ENCODE measurements around the gene LAMB1. TPM values are rescaled to one million over a fixed set of nuclear protein-coding genes. Genes with fewer than 3 reads are reported as not detected.

The LAMB1 gene
- total and polyA plus RNA-seq, 2 donors from 2014 or later: 140 to 312 TPM

DNA sequence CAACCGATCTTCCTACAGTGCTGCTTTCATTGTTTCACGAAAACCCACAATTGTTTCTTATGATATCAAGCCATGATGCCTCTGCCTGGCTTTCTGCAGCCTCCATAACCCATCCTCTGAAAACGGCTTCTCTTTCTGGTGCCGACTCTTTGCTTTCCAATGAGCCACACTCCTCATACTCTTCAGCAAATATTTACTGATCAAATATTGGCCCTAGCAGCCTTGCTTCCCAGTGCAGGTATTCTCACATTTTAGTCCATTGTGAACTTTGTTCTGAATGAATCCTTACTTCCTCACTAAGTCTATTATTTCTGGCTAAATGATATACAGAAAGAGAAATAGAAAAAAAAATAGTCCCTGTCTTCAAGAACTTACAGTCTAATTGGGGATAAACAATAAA lies 35.5 kb downstream of the LAMB1 start:
- Histone ChIP-seq H3K9me3 (ENCODE audit: control insufficient read depth in 2 of 3, insufficient read depth in 1 of 3, low read length in 3 of 3) (no peaks in the 10 kb centered on the region), H3K4me1 (ENCODE audit: control insufficient read depth in 2 of 3, insufficient read depth in 2 of 3, low read depth in 1 of 3, low read length in 3 of 3) (no peaks in the 10 kb centered on the region), H3K9ac (ENCODE audit: low read length in 3 of 3) (no peak overlapping the region), H3K36me3 (ENCODE audit: control insufficient read depth in 2 of 3, insufficient read depth in 3 of 3, low read length in 3 of 3) (peaks cover 6 to 56% (median 29%) of the 10 kb centered on the region in 3 donors), H3K27ac (ENCODE audit: low read depth in 2 of 2, low read length in 2 of 2) (no peak overlapping the region), H3K27me3 (ENCODE audit: control insufficient read depth, insufficient read depth, low read length) (no peaks in the 10 kb centered on the region), H3K4me3 (ENCODE audit: low read length in 3 of 3) (no peak overlapping the region)
- FAIRE-seq (no peak), DNase-seq (no peak)
- intact Hi-C loops (cut with DNase I): no loop called here
- no peak for TF ChIP-seq CTCF (IDR thresholded peaks at IDR 0.05; ENCODE audit: borderline replicate concordance, extremely low read depth, insufficient read depth)

DNA sequence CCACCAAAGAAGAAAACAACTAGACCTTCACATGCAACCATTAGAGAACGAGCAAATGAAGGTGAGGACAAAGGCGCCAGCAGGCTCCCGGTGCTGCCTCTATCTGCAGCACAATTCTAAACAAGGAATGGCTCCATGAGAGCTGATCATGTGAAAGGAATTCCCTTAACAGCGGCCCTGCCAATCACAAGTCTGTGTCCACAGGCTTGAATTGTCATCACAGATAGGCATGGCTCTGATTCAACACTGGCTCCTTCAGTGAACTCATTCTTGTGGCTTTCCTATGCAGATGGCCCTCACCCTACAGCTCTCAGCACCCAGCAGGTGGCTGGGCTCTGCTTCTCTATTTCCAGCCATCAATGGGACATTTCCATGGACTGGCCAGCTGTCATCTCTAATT lies 36.2 kb downstream of the LAMB1 start:
- no peak for TF ChIP-seq CTCF (IDR thresholded peaks at IDR 0.05; ENCODE audit: borderline replicate concordance, extremely low read depth, insufficient read depth)
- no peak for FAIRE-seq
- no peak overlapping the region for H3K27ac ChIP-seq (ENCODE audit: low read depth in 2 of 2, low read length in 2 of 2)
- H3K4me3 ChIP-seq (ENCODE audit: low read length in 3 of 3): no peak overlapping the region
- intact Hi-C loops (cut with DNase I): no loop called here
- H3K36me3 ChIP-seq (ENCODE audit: control insufficient read depth in 2 of 3, insufficient read depth in 3 of 3, low read length in 3 of 3): peaks cover 6 to 55% (median 26%) of the 10 kb centered on the region in 3 donors
- H3K27me3 ChIP-seq (ENCODE audit: control insufficient read depth, insufficient read depth, low read length): no peaks in the 10 kb centered on the region
- no peak overlapping the region for H3K9ac ChIP-seq (ENCODE audit: low read length in 3 of 3)
- no peaks in the 10 kb centered on the region for H3K9me3 ChIP-seq (ENCODE audit: control insufficient read depth in 2 of 3, insufficient read depth in 1 of 3, low read length in 3 of 3)
- H3K4me1 ChIP-seq (ENCODE audit: control insufficient read depth in 2 of 3, insufficient read depth in 2 of 3, low read depth in 1 of 3, low read length in 3 of 3): no peaks in the 10 kb centered on the region
- no peak for DNase-seq

DNA sequence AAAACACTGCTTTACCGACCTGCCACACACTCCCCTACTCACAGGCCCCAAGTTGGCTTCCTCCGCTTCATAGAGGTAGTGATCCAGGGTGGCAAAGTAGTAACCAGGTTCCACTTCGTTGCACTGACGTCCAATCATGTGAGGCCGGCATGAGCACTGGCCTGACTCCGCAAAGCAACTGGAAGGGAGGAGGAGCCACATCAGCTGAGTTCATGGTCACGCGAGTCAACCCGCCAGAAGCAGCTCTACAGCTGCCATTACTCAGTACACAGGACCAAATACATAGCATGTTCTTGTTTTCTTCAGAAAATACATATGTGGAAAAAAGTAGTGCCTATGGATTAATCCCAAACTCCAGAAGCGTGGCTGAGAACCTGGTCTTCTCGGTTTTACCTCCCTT lies 38.5 kb downstream of the LAMB1 start:
- Histone ChIP-seq H3K4me1 (ENCODE audit: control insufficient read depth in 2 of 3, insufficient read depth in 2 of 3, low read depth in 1 of 3, low read length in 3 of 3) (no peaks in the 10 kb centered on the region), H3K4me3 (ENCODE audit: low read length in 3 of 3) (no peak overlapping the region), H3K9me3 (ENCODE audit: control insufficient read depth in 2 of 3, insufficient read depth in 1 of 3, low read length in 3 of 3) (no peaks in the 10 kb centered on the region), H3K27me3 (ENCODE audit: control insufficient read depth, insufficient read depth, low read length) (no peaks in the 10 kb centered on the region), H3K36me3 (ENCODE audit: control insufficient read depth in 2 of 3, insufficient read depth in 3 of 3, low read length in 3 of 3) (peaks cover 4 to 68% (median 42%) of the 10 kb centered on the region in 3 donors), H3K9ac (ENCODE audit: low read length in 3 of 3) (no peak overlapping the region), H3K27ac (ENCODE audit: low read depth in 2 of 2, low read length in 2 of 2) (no peak overlapping the region)
- no peak for DNase-seq
- intact Hi-C loops (cut with DNase I): no loop called here
- no peak for FAIRE-seq
- no peak for TF ChIP-seq CTCF (IDR thresholded peaks at IDR 0.05; ENCODE audit: borderline replicate concordance, extremely low read depth, insufficient read depth)

- Histone ChIP-seq H3K4me1 (ENCODE audit: control insufficient read depth in 2 of 3, insufficient read depth in 2 of 3, low read depth in 1 of 3, low read length in 3 of 3) (no peaks in the 10 kb centered on the region), H3K36me3 (ENCODE audit: control insufficient read depth in 2 of 3, insufficient read depth in 3 of 3, low read length in 3 of 3) (peaks cover 10 to 73% (median 44%) of the 10 kb centered on the region in 3 donors), H3K9me3 (ENCODE audit: control insufficient read depth in 2 of 3, insufficient read depth in 1 of 3, low read length in 3 of 3) (no peaks in the 10 kb centered on the region), H3K27ac (ENCODE audit: low read depth in 2 of 2, low read length in 2 of 2) (no peak overlapping the region), H3K9ac (ENCODE audit: low read length in 3 of 3) (no peak overlapping the region), H3K4me3 (ENCODE audit: low read length in 3 of 3) (no peak overlapping the region), H3K27me3 (ENCODE audit: control insufficient read depth, insufficient read depth, low read length) (no peaks in the 10 kb centered on the region)
- TF ChIP-seq CTCF (IDR thresholded peaks at IDR 0.05; ENCODE audit: borderline replicate concordance, extremely low read depth, insufficient read depth): no peak
- no peak for FAIRE-seq
- intact Hi-C loops (cut with DNase I): no loop called here
- DNase-seq: no peak
Observed at GRCh38 chr7:107962817-107963216, 40.1 kb downstream of the LAMB1 start.

Data from kidney (tissue), 14 donors.